OCI-LY1 (cell line): ENCODE measurements around the gene C1QTNF1.

ENCODE experiments used
- H2AFZ ChIP-seq: fragments of 200-600 bp; sonication (generic), shearing (Covaris generic); 2 replicates; pipeline ENCODE4 v1.6.0; 2014; ENCODE audit warnings: antibody characterized with exemption, mild to moderate bottlenecking, low read length
- H3F3A ChIP-seq: fragments of 200-600 bp; sonication (generic), shearing (Covaris generic); 2 replicates; pipeline ENCODE4 v1.6.0; 2014; ENCODE audit warnings: mild to moderate bottlenecking, antibody characterized with exemption, low read length, moderate library complexity; ENCODE audit not compliant: insufficient read depth
- H3K27ac ChIP-seq: fragments of 200-600 bp; sonication (generic); 2 replicates; pipeline ENCODE4 v1.5.1; 2014; ENCODE audit warnings: low read length, mixed run types, mild to moderate bottlenecking, low read depth; ENCODE audit not compliant: poor library complexity, severe bottlenecking
- H3K27me3 ChIP-seq: fragments of 200-600 bp; sonication (generic); 2 replicates; pipeline ENCODE4 v1.6.0; 2014; ENCODE audit warnings: antibody characterized with exemption, mild to moderate bottlenecking, low read length, moderate library complexity; ENCODE audit not compliant: insufficient read depth
- H3K36me3 ChIP-seq: fragments of 200-600 bp; sonication (generic); 2 replicates; pipeline ENCODE4 v1.6.1; 2014; ENCODE audit warnings: mild to moderate bottlenecking, antibody characterized with exemption, low read length, moderate library complexity, mixed read lengths; ENCODE audit not compliant: insufficient read depth
- H3K4me1 ChIP-seq: fragments of 200-600 bp; sonication (generic); 2 replicates; pipeline ENCODE4 v1.5.1; 2014; ENCODE audit warnings: mild to moderate bottlenecking, low read length, moderate library complexity; ENCODE audit not compliant: insufficient read depth, severe bottlenecking
- H3K4me2 ChIP-seq: fragments of 200-600 bp; sonication (generic), shearing (Covaris generic); 2 replicates; pipeline ENCODE4 v1.6.1; 2014; ENCODE audit warnings: low read length
- H3K4me3 ChIP-seq: fragments of 200-600 bp; sonication (generic); 2 replicates; pipeline ENCODE4 v1.5.1; 2014; ENCODE audit warnings: low read length, low read depth, mild to moderate bottlenecking, mixed read lengths; ENCODE audit not compliant: poor library complexity, severe bottlenecking
- H3K79me2 ChIP-seq: fragments of 200-600 bp; shearing (Covaris generic); 2 replicates; pipeline ENCODE4 v1.6.1; 2016; ENCODE audit warnings: mixed run types, low read length, mixed read lengths; ENCODE audit not compliant: insufficient read depth
- H3K9ac ChIP-seq: fragments of 200-600 bp; sonication (generic), shearing (Covaris generic); 2 replicates; pipeline ENCODE4 v1.6.1; 2014; ENCODE audit warnings: mild to moderate bottlenecking, low read length, mixed read lengths
- H3K9me2 ChIP-seq: fragments of 200-600 bp; sonication (generic), shearing (Covaris generic); 2 replicates; pipeline ENCODE4 v1.6.1; 2014; ENCODE audit warnings: low read depth, mild to moderate bottlenecking, low read length, mixed read lengths
- H3K9me3 ChIP-seq: fragments of 200-600 bp; shearing (Covaris generic); 2 replicates; pipeline ENCODE4 v1.6.1; 2014; ENCODE audit warnings: low read length, mixed read lengths
- H4K20me1 ChIP-seq: fragments of 200-600 bp; sonication (generic), shearing (Covaris generic); 2 replicates; pipeline ENCODE4 v1.6.0; 2016; ENCODE audit warnings: mild to moderate bottlenecking, low read length; ENCODE audit not compliant: insufficient read depth
- CTCF ChIP-seq: fragments of 200-600 bp; sonication (generic), shearing (Covaris generic); IDR thresholded peaks from 2 replicates; pipeline ENCODE4 v1.5.1; 2017; ENCODE audit warnings: mild to moderate bottlenecking, antibody characterized with exemption, low read length, moderate library complexity, mixed read lengths
- EZH2 ChIP-seq: fragments of 200-600 bp; sonication (generic), shearing (Covaris generic); IDR thresholded peaks from 2 replicates; pipeline ENCODE4 v1.8.0; 2017; ENCODE audit warnings: borderline replicate concordance, mixed run types, mild to moderate bottlenecking, antibody characterized with exemption, low read length, moderate library complexity, mixed read lengths

Gene C1QTNF1

DNA sequence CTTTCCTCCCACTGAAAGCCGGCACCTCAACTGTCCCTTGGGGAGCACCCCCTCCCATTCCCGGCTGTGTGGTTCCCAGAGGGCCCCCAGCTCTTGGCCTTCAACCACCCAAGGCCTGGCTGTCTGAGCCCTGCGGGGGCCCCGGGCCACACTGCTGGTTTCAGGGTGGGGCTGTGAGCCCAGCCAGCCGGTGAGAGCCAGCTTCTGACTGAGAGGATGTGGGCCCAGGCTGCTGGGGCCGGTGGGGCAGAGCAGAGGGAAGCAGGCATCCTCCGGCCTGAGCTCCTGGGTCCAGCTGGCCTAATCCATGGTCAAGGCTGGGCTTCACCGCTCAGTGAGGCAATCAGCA, 43.4 kb upstream of the C1QTNF1 start:
- TF ChIP-seq EZH2 (no peak), CTCF (no peak)
- Histone ChIP-seq H3K27ac (no peak overlapping the region), H3K4me2 (no peak overlapping the region), H3K9me3 (no peaks in the 10 kb centered on the region), H3K79me2 (no peaks in the 10 kb centered on the region), H3K27me3 (no peaks in the 10 kb centered on the region), H3F3A (no peaks in the 10 kb centered on the region), H2AFZ (no peak overlapping the region), H3K4me1 (peaks cover 5% of the 10 kb centered on the region), H3K9me2 (no peaks in the 10 kb centered on the region), H4K20me1 (no peaks in the 10 kb centered on the region), H3K36me3 (no peaks in the 10 kb centered on the region), H3K4me3 (no peak overlapping the region), H3K9ac (no peak overlapping the region)

- Histone ChIP-seq H3K4me2 (no peak overlapping the region), H3K36me3 (no peaks in the 10 kb centered on the region), H3K4me1 (no peaks in the 10 kb centered on the region), H3K9me3 (no peaks in the 10 kb centered on the region), H4K20me1 (no peaks in the 10 kb centered on the region), H3K4me3 (no peak overlapping the region), H3K27me3 (no peaks in the 10 kb centered on the region), H3K79me2 (no peaks in the 10 kb centered on the region), H3K27ac (no peak overlapping the region), H3F3A (no peaks in the 10 kb centered on the region), H3K9me2 (no peaks in the 10 kb centered on the region), H2AFZ (no peak overlapping the region), H3K9ac (no peak overlapping the region)
- TF ChIP-seq CTCF: no peak
- TF ChIP-seq EZH2: no peak
These were observed 42.7 kb upstream of the C1QTNF1 start for GRCh38 chr17:78981010-78981888.

- H3K4me3 ChIP-seq: no peak overlapping the region
- no peaks in the 10 kb centered on the region for H3F3A ChIP-seq
- H2AFZ ChIP-seq: no peak overlapping the region
- H3K9me2 ChIP-seq: no peaks in the 10 kb centered on the region
- no peak overlapping the region for H3K9ac ChIP-seq
- TF ChIP-seq EZH2: no peak
- TF ChIP-seq CTCF: no peak
- H3K79me2 ChIP-seq: no peaks in the 10 kb centered on the region
- no peak overlapping the region for H3K4me2 ChIP-seq
- H3K36me3 ChIP-seq: peaks cover 4% of the 10 kb centered on the region
- no peak overlapping the region for H3K27ac ChIP-seq
- H3K27me3 ChIP-seq: no peaks in the 10 kb centered on the region
- no peaks in the 10 kb centered on the region for H3K9me3 ChIP-seq
- H3K4me1 ChIP-seq: no peaks in the 10 kb centered on the region
- no peaks in the 10 kb centered on the region for H4K20me1 ChIP-seq
These were observed 38.6 kb upstream of the C1QTNF1 start for GRCh38 chr17:78985395-78985794.
